Ishikawa (cell line): Measurements from ENCODE around the gene OPCML.

ENCODE experiments used
- CEBPB ChIP-seq: IDR thresholded peaks from 2 replicates; pipeline ENCODE4 v1.6.1; 2012
- CREB1 ChIP-seq: IDR thresholded peaks from 2 replicates; pipeline ENCODE4 v1.6.1; 2012; ENCODE audit warnings: low read depth
- EGR1 ChIP-seq: IDR thresholded peaks from 2 replicates; pipeline ENCODE4 v1.6.1; 2012
- EP300 ChIP-seq: IDR thresholded peaks from 2 replicates; pipeline ENCODE4 v1.6.1; 2012; ENCODE audit warnings: borderline replicate concordance
- FOXM1 ChIP-seq: IDR thresholded peaks from 2 replicates; pipeline ENCODE4 v1.6.1; 2012; ENCODE audit warnings: low read depth, borderline replicate concordance
- MAX ChIP-seq: IDR thresholded peaks from 2 replicates; pipeline ENCODE4 v1.6.1; 2012
- RAD21 ChIP-seq: IDR thresholded peaks from 2 replicates; pipeline ENCODE4 v1.6.1; 2012; ENCODE audit warnings: low read depth
- TAF1 ChIP-seq: IDR thresholded peaks from 2 replicates; pipeline ENCODE4 v1.6.1; 2012; ENCODE audit warnings: low read depth, mild to moderate bottlenecking
- TCF12 ChIP-seq: IDR thresholded peaks from 2 replicates; pipeline ENCODE4 v1.6.1; 2012; ENCODE audit warnings: low read depth
- TEAD4 ChIP-seq: IDR thresholded peaks from 2 replicates; pipeline ENCODE4 v1.6.1; 2012
- USF1 ChIP-seq: IDR thresholded peaks from 2 replicates; pipeline ENCODE4 v1.6.1; 2012
- YY1 ChIP-seq: IDR thresholded peaks from 2 replicates; pipeline ENCODE4 v1.6.1; 2012; ENCODE audit warnings: low read depth
- ZBTB7A ChIP-seq: IDR thresholded peaks from 2 replicates; pipeline ENCODE4 v1.6.1; 2012; ENCODE audit warnings: low read depth
- TF ChIP-seq, protein P1 (sequence below): IDR thresholded peaks from 2 replicates; pipeline ENCODE4 v1.6.1; 2012; ENCODE audit warnings: low read depth, mild to moderate bottlenecking

DNA sequence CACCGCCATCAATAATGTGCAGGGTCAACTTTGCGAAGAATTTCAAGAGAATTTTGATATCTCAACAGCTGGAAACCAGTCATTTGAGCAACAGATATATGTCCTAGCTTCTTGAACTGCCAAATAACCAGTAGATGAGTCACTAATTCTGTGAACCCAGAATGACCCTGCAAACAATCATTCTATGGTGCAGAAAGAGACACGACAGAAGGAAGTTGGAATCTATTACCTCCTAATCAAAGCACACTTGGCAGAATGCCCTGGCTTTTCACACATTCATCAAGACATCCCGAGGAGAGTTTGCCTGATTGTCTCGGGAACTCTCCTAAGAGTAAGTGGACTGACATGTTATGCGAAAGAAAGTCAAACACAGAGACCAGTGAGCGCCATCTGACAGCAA is 621.1 kb downstream of the OPCML start:
- TF ChIP-seq CREB1, result no peak
- TF ChIP-seq EP300, result no peak
- TF ChIP-seq EGR1, result no peak
- no peak for TF ChIP-seq TEAD4
- TF ChIP-seq YY1, result no peak
- TF ChIP-seq RAD21, result no peak
- TF ChIP-seq USF1, result no peak
- no peak for TF ChIP-seq ZBTB7A
- TF ChIP-seq TAF1, result no peak
- no peak for TF ChIP-seq MAX
- TF ChIP-seq, protein P1, sequence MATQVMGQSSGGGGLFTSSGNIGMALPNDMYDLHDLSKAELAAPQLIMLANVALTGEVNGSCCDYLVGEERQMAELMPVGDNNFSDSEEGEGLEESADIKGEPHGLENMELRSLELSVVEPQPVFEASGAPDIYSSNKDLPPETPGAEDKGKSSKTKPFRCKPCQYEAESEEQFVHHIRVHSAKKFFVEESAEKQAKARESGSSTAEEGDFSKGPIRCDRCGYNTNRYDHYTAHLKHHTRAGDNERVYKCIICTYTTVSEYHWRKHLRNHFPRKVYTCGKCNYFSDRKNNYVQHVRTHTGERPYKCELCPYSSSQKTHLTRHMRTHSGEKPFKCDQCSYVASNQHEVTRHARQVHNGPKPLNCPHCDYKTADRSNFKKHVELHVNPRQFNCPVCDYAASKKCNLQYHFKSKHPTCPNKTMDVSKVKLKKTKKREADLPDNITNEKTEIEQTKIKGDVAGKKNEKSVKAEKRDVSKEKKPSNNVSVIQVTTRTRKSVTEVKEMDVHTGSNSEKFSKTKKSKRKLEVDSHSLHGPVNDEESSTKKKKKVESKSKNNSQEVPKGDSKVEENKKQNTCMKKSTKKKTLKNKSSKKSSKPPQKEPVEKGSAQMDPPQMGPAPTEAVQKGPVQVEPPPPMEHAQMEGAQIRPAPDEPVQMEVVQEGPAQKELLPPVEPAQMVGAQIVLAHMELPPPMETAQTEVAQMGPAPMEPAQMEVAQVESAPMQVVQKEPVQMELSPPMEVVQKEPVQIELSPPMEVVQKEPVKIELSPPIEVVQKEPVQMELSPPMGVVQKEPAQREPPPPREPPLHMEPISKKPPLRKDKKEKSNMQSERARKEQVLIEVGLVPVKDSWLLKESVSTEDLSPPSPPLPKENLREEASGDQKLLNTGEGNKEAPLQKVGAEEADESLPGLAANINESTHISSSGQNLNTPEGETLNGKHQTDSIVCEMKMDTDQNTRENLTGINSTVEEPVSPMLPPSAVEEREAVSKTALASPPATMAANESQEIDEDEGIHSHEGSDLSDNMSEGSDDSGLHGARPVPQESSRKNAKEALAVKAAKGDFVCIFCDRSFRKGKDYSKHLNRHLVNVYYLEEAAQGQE, result no peak
- TF ChIP-seq FOXM1, result no peak
- TF ChIP-seq CEBPB, result no peak
- TF ChIP-seq TCF12, result no peak
